ENCODE data around the gene EDEM1. TPM values are rescaled to one million over a fixed set of nuclear protein-coding genes. Genes with fewer than 3 reads are reported as not detected.
"Not testable (repeated sequence)": the region's sequence is repeated elsewhere in the genome, so short reads cannot be mapped to it uniquely, and the experiment has no call there.

EDEM1 gene
- total RNA-seq, 6 experiments from 2014 or later = 40.6 to 92.7 (median 83.2) TPM

DNA sequence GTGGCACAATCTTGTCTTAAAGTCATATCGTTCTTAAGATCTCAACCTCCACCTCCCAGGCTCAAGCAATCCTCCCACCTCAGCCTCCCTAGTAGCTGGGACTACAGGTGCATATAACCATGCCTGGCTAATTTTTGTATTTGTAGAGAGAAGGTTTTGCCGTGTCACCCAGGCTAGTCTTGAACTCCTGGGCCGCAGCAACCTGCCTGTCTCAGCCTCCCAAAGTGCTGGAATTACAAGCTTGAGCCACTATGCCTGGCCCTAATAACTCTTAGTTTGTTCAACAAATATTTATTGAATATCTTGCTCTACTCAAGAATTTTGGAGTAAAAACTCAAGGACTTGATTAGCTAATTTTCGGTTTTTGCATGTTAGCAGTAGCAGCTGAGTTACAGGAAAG lies 19.4 kb upstream of the EDEM1 start:
- WGBS (ENCODE audit: insufficient coverage, low coverage, low lambda C conversion rate, missing lambda C conversion rate) = 83% methylated on average over 2 of the region's 4 CpGs
- H3K27me3 ChIP-seq = no peaks in the 10 kb centered on the region
- no peak for ATAC-seq
- no peak overlapping the region for H3K27ac ChIP-seq
- intact Hi-C loops (cut with DNase I) = no loop called here
- no peak for DNase-seq
- no peaks in the 10 kb centered on the region for H3K9me3 ChIP-seq
- peaks cover 0 to 9% (median 0%) of the 10 kb centered on the region in 4 donors for H3K4me1 ChIP-seq
- no peak for TF ChIP-seq POLR2A (IDR thresholded peaks at IDR 0.05)
- TF ChIP-seq, protein P1, sequence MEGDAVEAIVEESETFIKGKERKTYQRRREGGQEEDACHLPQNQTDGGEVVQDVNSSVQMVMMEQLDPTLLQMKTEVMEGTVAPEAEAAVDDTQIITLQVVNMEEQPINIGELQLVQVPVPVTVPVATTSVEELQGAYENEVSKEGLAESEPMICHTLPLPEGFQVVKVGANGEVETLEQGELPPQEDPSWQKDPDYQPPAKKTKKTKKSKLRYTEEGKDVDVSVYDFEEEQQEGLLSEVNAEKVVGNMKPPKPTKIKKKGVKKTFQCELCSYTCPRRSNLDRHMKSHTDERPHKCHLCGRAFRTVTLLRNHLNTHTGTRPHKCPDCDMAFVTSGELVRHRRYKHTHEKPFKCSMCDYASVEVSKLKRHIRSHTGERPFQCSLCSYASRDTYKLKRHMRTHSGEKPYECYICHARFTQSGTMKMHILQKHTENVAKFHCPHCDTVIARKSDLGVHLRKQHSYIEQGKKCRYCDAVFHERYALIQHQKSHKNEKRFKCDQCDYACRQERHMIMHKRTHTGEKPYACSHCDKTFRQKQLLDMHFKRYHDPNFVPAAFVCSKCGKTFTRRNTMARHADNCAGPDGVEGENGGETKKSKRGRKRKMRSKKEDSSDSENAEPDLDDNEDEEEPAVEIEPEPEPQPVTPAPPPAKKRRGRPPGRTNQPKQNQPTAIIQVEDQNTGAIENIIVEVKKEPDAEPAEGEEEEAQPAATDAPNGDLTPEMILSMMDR (IDR thresholded peaks at IDR 0.05) = no peak
- peaks cover 0 to 9% (median 4%) of the 10 kb centered on the region in 4 donors for H3K36me3 ChIP-seq
- no peak overlapping the region for H3K4me3 ChIP-seq

DNA sequence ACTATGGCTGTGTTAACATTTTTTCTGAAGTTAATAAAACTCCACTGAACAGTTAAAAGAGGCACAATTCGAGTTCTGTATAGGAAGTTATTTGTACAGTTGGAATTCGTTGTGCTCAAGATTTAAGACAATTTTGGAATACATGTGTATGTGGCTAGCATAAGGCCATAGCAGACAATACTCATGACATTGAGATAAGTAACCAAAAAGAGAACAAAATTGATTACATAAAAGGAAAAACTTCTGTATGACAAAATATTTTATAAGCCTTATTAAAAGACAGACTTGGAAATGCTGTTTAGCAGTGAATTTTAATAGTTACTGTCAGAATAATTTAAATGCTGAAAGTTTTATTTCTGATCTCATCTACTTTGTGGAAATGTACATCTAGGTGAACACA lies 17.7 kb upstream of the EDEM1 start:
- Histone ChIP-seq H3K4me3 (no peak overlapping the region), H3K27ac (no peak overlapping the region)
- WGBS (ENCODE audit: insufficient coverage, low coverage, low lambda C conversion rate, missing lambda C conversion rate) = 37% methylated on average over 2 of the region's 2 CpGs

DNA sequence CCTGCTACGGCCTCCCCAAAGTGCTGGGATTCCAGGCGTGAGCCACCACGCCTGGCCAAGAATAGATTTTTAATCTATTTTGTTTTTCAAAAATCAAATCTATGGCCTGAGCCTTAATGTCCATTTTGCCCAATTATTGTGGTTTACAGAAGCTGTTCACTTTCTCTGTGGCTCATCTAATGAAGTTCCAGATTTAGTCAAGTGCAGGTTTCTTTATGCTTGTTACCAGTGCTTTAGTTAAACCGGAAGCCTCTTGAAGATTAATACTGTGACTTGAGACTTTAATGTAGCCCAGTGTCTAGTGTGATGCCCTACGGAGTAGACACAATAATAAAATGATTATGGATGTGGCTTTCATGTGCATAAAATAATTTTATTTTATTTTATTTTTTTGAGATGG lies 16.5 kb upstream of the EDEM1 start:
- Histone ChIP-seq H3K9me3 (no peaks in the 10 kb centered on the region), H3K4me1 (peaks cover 0 to 9% (median 0%) of the 10 kb centered on the region in 4 donors), H3K4me3 (no peak overlapping the region), H3K27ac (no peak overlapping the region), H3K27me3 (no peaks in the 10 kb centered on the region), H3K36me3 (peaks cover 0 to 22% (median 7%) of the 10 kb centered on the region in 4 donors)
- intact Hi-C loops (cut with DNase I) = no loop called here
- DNase-seq (no peak), ATAC-seq (no peak)
- TF ChIP-seq POLR2A (IDR thresholded peaks at IDR 0.05) = no peak
- TF ChIP-seq, protein P1 (IDR thresholded peaks at IDR 0.05) = no peak
- WGBS (ENCODE audit: insufficient coverage, low coverage, low lambda C conversion rate, missing lambda C conversion rate) = 75% methylated on average over 5 of the region's 5 CpGs

More for the DNA sequence above, 17.7 kb upstream of the EDEM1 start:
- Histone ChIP-seq H3K36me3 (peaks cover 0 to 19% (median 5%) of the 10 kb centered on the region in 4 donors), H3K9me3 (no peaks in the 10 kb centered on the region), H3K4me1 (peaks cover 0 to 9% (median 0%) of the 10 kb centered on the region in 4 donors), H3K27me3 (no peaks in the 10 kb centered on the region)
- ATAC-seq (no peak), DNase-seq (no peak)
- no peak for TF ChIP-seq POLR2A (IDR thresholded peaks at IDR 0.05)
- TF ChIP-seq, protein P1 (IDR thresholded peaks at IDR 0.05) = no peak
- intact Hi-C loops (cut with DNase I) = no loop called here

DNA sequence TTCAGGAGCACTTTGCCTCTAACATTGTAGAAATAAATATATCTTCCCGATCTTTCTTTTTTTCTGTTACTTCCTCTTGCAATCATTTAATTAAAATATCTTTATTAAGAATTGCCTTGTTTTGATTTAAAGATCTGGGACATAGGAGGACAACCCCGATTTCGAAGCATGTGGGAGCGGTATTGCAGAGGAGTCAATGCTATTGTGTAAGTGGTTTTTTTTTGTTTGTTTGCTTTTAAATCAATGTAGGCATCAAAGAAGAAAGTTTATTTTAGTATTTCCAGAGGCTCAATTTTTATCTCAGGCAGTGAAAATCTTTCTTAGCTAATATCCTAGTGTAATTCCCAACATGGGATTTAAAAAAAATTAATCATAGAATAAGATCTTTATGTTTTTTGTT lies 15.5 kb upstream of the EDEM1 start:
- TF ChIP-seq, protein P1 (IDR thresholded peaks at IDR 0.05) = no peak
- no peak for TF ChIP-seq POLR2A (IDR thresholded peaks at IDR 0.05)
- Histone ChIP-seq H3K9me3 (no peaks in the 10 kb centered on the region), H3K27me3 (no peaks in the 10 kb centered on the region), H3K4me3 (no peak overlapping the region), H3K36me3 (peaks cover 0 to 22% (median 7%) of the 10 kb centered on the region in 4 donors), H3K4me1 (peaks cover 0 to 9% (median 0%) of the 10 kb centered on the region in 4 donors), H3K27ac (no peak overlapping the region)
- WGBS (ENCODE audit: insufficient coverage, low coverage, low lambda C conversion rate, missing lambda C conversion rate) = 38% methylated on average over 4 of the region's 4 CpGs
- no peak for DNase-seq
- peak in 3 of 4 donors; percentile 45 to 72 (median 59) for ATAC-seq
- intact Hi-C loops (cut with DNase I) = no loop called here

DNA sequence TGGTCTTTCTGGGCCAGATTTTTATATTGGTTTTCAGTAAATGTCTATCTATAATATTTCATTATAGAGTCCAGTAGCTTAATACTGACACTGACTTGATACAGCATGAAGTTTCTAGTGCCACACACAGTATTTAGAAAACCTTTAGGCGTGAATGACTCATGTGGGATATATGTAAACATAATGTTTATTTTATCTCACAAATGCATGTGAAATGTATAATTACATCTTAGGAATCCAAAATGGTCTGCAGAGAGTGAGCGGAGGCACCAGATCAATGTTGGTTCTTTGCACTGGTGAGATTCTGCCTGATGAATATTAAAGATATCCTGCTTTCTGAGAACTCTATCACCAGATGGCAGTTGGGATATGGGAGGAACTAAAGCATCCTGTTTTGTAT lies 8.5 kb upstream of the EDEM1 start:
- WGBS (ENCODE audit: insufficient coverage, low coverage, low lambda C conversion rate, missing lambda C conversion rate) = 77% methylated on average over 1 of the region's 2 CpGs
- DNase-seq; H3K27me3 ChIP-seq; H3K4me3 ChIP-seq; H3K9me3 ChIP-seq; H3K27ac ChIP-seq; H3K4me1 ChIP-seq; intact Hi-C loops (cut with DNase I); ATAC-seq: not testable (repeated sequence)
- H3K36me3 ChIP-seq = peaks cover 0 to 28% (median 15%) of the 10 kb centered on the region in 4 donors

All from right lobe of liver (tissue), 6 donors.